ENCODE measurements around the gene LYPLAL1. TPM values are rescaled to one million over a fixed set of nuclear protein-coding genes. Genes with fewer than 3 reads are reported as not detected.
"Not testable (repeated sequence)": the region's sequence is repeated elsewhere in the genome, so short reads cannot be mapped to it uniquely, and the experiment has no call there.

Gene LYPLAL1
- total RNA-seq, 2 experiments from 2014 or later, result 24.5 to 30.0 TPM

DNA sequence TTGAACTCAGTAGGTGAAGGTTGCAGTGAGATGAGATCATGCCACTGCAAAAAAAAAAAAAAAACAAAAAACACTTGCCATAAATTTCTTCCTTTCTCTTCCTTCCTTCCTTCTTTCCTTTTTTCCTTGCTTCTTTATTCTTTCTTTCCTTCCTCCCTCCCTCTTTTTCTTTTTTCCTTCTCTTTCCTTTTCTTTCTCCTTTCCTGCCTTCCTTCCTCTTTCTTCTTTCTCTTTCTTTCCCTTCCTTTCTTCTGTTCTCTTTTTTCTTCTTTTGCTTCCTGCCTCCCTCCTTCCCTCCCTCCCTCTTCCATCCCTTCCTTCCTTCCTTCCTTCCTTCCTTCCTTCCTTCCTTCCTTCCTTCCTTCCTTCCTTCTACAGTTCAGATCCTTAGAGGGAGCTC is 71.2 kb downstream of the LYPLAL1 start:
- H3K27ac Mint-ChIP-seq, result no peak overlapping the region
- CTCF ChIA-PET, result no interaction called here
- DNase-seq (no peak), ATAC-seq (no peak)
- POLR2A ChIA-PET, result no interaction called here
- intact Hi-C loops (cut with micrococcal nuclease), result no loop called here
- no peaks in the 10 kb centered on the region for H3K27me3 Mint-ChIP-seq
- no peaks in the 10 kb centered on the region for H3K9me3 Mint-ChIP-seq
- no peaks in the 10 kb centered on the region for H3K36me3 Mint-ChIP-seq (ENCODE audit: low read depth)
- no peak overlapping the region for H3K4me3 Mint-ChIP-seq
- TF ChIP-seq, protein P1, sequence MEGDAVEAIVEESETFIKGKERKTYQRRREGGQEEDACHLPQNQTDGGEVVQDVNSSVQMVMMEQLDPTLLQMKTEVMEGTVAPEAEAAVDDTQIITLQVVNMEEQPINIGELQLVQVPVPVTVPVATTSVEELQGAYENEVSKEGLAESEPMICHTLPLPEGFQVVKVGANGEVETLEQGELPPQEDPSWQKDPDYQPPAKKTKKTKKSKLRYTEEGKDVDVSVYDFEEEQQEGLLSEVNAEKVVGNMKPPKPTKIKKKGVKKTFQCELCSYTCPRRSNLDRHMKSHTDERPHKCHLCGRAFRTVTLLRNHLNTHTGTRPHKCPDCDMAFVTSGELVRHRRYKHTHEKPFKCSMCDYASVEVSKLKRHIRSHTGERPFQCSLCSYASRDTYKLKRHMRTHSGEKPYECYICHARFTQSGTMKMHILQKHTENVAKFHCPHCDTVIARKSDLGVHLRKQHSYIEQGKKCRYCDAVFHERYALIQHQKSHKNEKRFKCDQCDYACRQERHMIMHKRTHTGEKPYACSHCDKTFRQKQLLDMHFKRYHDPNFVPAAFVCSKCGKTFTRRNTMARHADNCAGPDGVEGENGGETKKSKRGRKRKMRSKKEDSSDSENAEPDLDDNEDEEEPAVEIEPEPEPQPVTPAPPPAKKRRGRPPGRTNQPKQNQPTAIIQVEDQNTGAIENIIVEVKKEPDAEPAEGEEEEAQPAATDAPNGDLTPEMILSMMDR (IDR thresholded peaks at IDR 0.05), result no peak
- H3K4me1 Mint-ChIP-seq (ENCODE audit: low read depth), result no peaks in the 10 kb centered on the region

- ATAC-seq, result no peak
- CTCF ChIA-PET, result no interaction called here
These were observed 73.8 kb downstream of the LYPLAL1 start for GRCh38 chr1:219247441-219247840.

DNA sequence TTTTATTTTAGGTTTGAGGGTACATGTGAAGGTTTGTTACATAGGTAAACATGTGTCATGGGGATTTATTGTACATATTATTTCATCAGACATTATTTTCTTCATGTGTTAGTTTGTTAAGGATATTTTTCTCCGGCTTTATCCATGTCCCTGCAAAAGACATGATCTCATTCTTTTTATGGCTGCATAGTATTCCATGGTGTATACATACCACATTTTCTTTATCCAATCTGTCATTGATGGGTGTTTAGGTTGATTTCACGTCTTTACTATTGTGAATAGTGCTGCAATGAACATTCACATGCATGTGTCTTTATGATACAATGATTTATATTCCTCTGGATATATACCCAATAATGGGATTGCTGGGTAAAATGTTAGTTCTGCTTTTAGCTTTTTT is 76.8 kb downstream of the LYPLAL1 start:
- H3K36me3 Mint-ChIP-seq (ENCODE audit: low read depth); H3K4me3 Mint-ChIP-seq; H3K27ac Mint-ChIP-seq; CTCF ChIA-PET; H3K4me1 Mint-ChIP-seq (ENCODE audit: low read depth); ATAC-seq; DNase-seq; POLR2A ChIA-PET; intact Hi-C loops (cut with micrococcal nuclease); H3K27me3 Mint-ChIP-seq; H3K9me3 Mint-ChIP-seq: not testable (repeated sequence)

More at GRCh38 chr1:219247441-219247840, 73.8 kb downstream of the LYPLAL1 start:
- Mint-ChIP-seq H3K4me3 (no peak overlapping the region), H3K4me1 (ENCODE audit: low read depth) (no peaks in the 10 kb centered on the region), H3K27ac (no peak overlapping the region), H3K9me3 (peaks cover 2% of the 10 kb centered on the region), H3K36me3 (ENCODE audit: low read depth) (no peaks in the 10 kb centered on the region), H3K27me3 (no peaks in the 10 kb centered on the region)
- DNase-seq, result no peak
- POLR2A ChIA-PET, result no interaction called here
- TF ChIP-seq, protein P1 (IDR thresholded peaks at IDR 0.05), result no peak
- intact Hi-C loops (cut with micrococcal nuclease), result no loop called here

- intact Hi-C loops (cut with micrococcal nuclease), result no loop called here
- ChIA-PET POLR2A (no interaction called here), CTCF (no interaction called here)
- no peak for ATAC-seq
- Mint-ChIP-seq H3K27me3 (no peaks in the 10 kb centered on the region), H3K36me3 (ENCODE audit: low read depth) (peaks cover 15% of the 10 kb centered on the region), H3K4me3 (no peak overlapping the region), H3K27ac (no peak overlapping the region), H3K9me3 (peaks cover 18% of the 10 kb centered on the region), H3K4me1 (ENCODE audit: low read depth) (no peaks in the 10 kb centered on the region)
- no peak for DNase-seq
- TF ChIP-seq, protein P1 (IDR thresholded peaks at IDR 0.05), result no peak
These were observed 84.1 kb downstream of the LYPLAL1 start for GRCh38 chr1:219257751-219258150.

DNA sequence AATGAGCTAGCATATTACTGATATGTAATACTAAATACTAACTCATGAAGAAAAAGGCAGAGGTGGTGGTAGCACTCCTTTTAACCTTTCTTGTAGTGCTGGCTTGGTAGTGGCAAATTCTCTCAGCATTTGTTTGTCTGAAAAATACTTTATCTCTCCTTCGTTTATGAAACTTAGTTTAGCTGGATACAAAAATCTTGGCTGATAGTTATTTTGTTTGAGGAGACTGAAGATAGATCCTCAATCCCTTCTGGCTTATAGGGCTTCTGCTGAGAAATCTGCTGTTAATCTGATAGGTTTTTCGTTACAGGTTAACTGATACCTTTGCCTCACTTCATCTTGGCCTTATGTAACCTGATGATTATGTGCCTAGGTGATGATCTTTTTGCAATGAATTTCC is 87.8 kb downstream of the LYPLAL1 start:
- intact Hi-C loops (cut with micrococcal nuclease), result no loop called here
- ChIA-PET POLR2A (no interaction called here), CTCF (no interaction called here)
- Mint-ChIP-seq H3K36me3 (ENCODE audit: low read depth) (peaks cover 7% of the 10 kb centered on the region), H3K27ac (no peak overlapping the region), H3K27me3 (no peaks in the 10 kb centered on the region), H3K4me3 (no peak overlapping the region), H3K4me1 (ENCODE audit: low read depth) (no peaks in the 10 kb centered on the region), H3K9me3 (peaks cover 14% of the 10 kb centered on the region)
- DNase-seq, result no peak
- TF ChIP-seq, protein P1 (IDR thresholded peaks at IDR 0.05), result no peak
- no peak for ATAC-seq
